Stimulated activated CD4-positive, alpha-beta T cell treated with anti-CD3 and anti-CD28 coated beads, Interleukin-15, amount 100 ng/mL, for 24 hours (primary cell): ENCODE data around the gene GALNT2.

Experiments used
- DNase-seq: peaks from one replicate; pipeline ENCODE4 v3.0.0-alpha.2; 2020

The GALNT2 gene

DNA sequence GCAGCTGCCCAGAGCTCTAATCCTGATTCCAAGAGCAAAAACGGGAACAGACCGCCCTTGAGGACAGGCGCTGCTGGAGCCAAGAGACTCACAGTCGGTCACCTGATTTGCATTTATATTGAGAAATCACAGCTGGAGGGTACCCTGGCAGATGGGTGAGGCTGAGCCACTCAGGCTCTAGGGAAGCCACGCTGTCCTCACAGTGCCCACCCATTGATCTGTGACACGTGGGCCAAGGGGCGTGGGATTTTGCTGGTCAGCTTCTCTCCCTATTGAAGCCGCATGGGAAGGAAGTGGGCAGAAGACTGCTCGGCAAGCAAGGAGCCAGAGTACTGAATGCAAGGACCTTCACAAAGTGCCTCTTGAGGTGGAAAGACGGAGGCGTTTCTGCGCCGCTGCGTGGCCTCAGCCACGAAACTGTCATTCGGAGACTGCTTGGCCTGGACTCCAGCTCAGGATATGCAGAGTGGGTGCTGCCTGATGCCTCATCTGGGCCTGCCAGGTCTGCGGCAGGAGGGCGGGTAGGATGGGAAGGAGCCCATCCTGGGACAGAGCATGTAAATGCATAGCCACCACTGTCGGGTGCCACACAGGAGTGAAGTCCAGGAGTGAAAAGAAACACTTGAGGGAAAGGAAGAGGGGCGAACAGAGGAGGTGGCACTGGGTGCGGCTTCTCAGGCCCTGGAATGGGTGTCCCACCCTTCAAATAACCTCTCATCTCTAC, 219.3 kb downstream of the GALNT2 start:
- DNase-seq, result no peak

- DNase-seq, result no peak
These were observed 219.8 kb downstream of the GALNT2 start for GRCh38 chr1:230286890-230287269.

DNA sequence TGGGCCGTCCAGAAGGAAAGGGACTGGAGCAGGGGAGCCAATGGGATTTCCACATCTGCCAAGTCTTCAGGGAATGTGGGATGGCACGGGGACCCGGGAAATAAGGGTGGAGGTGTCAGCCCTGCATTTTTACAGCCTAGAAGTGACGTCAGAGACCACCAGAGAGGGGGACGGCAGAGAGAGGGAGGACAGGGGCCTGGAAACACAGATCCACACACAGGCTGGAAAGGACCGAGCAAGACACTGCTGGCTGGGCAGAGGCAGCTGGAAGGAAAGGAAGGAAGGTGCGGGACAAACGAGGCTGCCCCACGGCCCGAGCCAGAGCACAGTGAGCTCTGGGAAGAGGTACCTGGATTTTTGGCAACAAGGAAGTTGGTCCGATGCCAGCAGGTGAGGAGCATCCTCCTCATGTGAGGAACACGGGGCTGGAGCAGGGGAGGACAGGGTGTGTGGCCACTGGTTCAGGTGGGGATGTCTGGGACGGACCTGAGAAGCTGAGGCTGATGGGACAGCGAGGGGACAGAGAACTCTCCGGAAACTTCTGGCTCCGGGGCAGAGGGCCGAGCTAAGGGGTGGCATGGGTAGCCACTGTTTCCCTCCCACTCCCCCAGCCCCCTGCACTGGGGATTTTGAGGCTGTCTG, 220.8 kb downstream of the GALNT2 start:
- no peak for DNase-seq

- no peak for DNase-seq
These were observed 221.8 kb downstream of the GALNT2 start for GRCh38 chr1:230288641-230289349.

- no peak for DNase-seq
These were observed 222.3 kb downstream of the GALNT2 start for GRCh38 chr1:230289350-230289644.

DNA sequence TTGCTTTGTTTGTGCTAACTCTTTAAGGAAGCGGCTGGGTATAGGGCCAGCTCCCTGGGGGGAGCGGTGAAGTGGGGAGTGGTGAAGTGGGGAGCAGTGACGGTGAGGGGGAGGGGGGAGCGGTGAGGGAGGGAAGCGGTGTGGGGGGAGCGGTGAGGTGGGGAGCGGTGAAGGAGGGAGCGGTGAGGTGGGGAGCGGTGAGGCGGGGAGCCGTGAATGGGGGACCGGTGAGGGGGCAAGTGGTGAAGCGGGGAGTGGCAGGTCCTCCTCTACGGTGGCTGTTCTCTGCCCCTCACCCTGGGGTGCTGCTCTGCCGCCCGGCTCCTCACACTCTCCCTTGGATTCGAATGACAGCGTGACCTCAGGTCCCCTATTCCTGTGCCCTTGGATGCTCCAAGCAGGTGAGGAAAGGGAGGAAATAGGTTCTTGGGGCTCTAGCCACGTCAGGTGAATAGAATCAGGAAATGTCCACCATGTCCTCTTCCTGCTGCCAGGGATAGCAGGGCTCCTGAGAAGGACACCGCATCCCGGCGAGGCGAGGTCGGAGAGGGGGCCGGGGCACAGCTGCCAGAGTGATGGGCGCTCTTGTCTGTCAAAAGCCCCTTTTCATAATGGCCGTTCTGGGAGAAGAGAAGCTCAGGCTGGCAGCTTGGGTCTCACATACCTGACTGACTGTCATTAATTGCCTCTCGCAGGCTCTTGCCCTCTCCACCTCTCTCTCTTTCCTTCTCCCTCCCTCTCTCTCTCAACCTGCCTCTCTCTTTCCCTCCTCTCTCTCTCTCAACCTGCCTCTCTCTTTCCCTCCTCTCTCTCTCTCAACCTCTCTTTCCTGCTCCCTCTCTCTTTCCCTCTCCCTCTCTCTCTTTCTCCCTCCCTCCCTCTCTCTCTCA, 224.9 kb downstream of the GALNT2 start:
- DNase-seq, result no peak

DNA sequence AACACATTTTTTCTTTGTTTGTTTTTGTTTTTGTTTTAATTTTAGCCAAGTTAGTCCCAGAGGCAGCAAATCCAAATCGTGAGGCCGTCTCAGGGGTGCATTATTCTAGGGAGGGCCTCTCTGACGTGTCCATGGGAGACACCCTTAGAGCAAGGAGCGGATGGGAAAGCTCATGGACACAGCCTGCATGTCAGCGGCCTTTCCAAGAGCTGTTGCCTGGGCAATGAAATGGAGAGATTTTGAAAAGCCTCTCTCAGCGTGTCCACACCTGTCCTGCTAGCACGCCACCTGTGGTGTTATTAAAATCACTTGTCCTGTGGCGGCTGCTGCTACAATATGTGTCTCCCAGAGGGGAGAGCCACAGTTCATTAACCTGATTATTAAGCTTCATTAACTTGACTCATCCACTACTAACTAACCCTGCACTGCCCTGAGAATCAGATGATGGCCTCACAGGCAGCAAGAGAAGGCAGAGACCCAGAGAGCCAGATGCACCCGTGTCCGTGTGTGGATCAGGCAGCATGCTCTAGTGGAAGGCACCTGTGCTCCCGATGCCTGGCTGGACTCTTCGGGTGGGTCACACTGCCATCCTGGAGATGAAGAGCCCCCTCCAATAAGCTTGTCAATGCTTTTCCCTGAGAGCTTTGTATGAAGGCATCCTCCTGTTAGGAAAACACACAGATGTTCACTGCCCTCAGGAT, 225.8 kb downstream of the GALNT2 start:
- DNase-seq, result no peak

GRCh38 chr1:230293390-230293700, 226.3 kb downstream of the GALNT2 start:
- DNase-seq, result no peak

DNA sequence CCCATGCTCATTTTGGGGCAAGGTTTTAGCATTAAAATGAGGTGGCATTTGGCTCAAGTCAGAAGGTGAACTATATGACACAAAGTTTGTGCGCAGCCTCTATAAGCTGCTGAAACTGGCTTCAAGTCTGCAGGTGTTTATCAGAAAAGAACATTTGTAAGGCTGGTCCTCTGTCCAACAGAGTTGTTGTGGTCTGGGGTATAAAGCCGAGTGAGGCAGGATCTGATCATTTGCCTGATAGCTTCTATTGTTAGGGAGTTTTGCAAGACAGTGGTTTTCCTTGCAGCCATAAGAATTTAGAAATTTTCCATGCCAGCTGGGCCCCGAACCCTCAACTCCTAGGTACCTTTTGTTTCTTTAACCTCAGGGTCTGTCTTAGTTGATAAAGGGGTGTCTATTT, 228.3 kb downstream of the GALNT2 start:
- DNase-seq, result no peak

DNA sequence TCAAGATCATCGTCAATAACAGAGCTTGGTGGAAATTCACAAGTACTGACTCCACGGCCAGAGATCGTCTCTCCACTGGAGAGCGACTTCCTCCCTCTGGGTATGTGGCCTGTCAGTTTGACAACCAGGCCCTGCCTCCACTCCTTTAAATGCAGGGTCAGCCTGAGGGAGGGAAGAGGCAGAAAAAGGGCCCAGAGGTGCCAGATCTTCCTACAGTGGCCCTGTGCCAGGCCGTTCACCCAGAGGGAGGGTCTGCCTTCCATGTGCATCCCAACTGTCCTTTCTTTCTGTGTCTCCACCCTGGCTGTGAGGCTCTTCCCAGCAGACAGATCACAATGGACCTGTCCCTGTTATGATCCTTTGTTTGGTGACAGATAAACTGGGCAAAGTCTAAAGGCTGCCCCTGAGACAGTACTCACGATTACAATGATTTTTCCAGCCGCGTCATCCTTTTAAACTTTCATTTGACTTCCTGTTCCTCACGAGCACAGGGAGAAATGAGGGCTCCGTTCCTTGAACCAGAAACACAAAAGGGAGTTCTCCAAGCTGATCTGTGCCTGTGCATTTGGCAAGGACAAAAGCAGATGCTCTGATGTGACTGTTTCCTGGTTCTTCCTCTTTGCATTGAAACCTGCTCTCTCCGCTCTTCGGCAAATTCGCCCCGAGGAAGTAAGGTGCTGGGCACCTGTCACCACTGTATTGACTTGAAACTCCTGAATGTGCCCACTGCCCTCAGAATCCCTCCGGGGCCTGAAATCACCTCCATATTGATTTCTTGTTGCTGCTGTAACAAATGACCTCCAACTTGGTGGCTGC, 232.4 kb downstream of the GALNT2 start:
- no peak for DNase-seq

DNA sequence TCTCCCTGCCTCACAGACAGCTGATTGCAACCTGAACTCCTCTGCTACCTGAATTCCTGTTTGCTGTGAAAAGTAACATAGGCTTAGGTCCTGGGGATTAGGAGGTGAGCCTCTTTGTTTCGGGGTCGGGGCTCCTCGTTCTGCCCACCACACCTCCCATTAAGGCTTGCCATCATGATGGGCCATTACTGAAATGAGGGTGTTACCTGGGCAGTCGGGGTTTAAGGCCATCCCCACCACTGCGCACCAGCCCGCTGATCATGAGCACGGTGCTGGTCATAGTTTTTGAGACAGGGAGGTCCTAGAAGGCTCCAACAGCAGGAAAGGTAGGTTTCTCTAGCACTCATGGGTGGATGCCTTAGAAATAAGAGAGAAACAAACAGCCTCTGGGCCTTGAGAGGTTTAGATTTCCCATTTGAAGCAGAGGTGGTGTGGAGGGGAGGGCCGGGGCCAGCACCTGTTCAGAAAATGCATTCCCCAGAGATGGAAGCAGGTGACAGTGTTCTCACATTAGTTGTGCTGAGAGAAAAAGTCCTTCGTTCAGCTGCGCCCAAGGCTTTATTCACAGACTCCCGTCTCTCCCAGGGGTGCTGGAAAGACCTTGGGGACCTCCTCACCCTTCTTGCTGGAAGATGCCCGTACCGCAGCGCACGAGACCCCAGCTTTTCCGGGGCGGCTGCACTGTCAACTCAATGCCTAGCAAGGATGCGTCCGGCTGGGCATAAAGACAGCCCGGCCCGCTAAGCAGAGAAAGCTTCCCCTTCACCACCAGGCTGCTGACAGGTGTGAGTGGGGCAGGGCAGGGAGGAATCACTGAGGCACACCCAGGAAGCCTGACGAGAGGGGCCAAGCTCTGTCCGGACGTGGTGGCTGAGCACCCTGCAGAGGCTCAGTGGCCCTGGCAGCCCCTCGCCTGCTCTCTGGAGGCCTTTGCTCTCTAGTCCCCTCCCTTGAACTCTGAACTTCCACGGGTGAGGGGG, 233.6 kb downstream of the GALNT2 start:
- no peak for DNase-seq

DNA sequence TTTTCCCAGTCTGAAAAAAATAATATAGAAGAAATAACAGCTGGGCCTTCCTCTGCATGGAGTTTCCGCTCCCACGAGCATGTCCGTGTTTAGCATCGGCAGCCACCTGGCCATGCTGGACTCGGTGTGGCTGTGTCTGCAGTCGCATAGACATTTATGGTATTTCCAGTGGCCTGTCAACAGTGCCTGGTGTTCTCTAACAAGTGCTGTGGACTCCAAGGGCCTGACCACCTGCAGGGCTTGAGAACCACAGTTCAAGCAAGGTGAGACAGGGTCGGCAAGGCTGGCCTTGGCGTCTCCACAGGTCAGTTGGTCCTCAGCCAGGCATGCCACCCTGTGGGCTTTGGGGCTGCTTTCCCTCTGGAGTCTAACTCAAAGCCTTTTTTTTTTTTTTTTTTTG, 234.3 kb downstream of the GALNT2 start:
- DNase-seq, result no peak

GRCh38 chr1:230301822-230302221, 234.8 kb downstream of the GALNT2 start:
- DNase-seq, result no peak

GRCh38 chr1:230303069-230303468, 236.0 kb downstream of the GALNT2 start:
- DNase-seq, result no peak

- no peak for DNase-seq
These were observed 236.8 kb downstream of the GALNT2 start for GRCh38 chr1:230303822-230304221.

DNA sequence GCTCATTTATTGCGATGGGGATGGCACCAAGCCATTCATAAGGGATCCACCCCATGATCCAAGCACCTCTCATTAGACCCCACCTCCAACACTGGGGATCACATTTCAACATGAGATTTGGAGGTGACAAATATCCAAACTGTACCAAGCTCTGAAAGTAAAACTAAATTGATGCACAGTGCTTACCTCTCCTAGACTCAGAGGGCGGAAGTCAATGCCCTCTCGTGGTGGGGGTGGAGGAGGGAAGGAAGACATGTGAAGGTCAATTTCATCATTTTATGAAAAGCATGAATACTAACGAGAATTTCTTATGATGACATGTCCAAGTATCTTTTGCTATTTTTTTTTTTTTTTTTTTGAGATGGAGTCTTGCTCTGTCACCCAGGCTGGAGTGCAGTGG, 239.1 kb downstream of the GALNT2 start:
- DNase-seq, result peak; percentile 42

- no peak for DNase-seq
These were observed 240.2 kb downstream of the GALNT2 start for GRCh38 chr1:230307213-230307612.

- DNase-seq, result no peak
These were observed 241.0 kb downstream of the GALNT2 start for GRCh38 chr1:230308039-230308438.

GRCh38 chr1:230308821-230309220, 241.8 kb downstream of the GALNT2 start:
- DNase-seq, result no peak

DNA sequence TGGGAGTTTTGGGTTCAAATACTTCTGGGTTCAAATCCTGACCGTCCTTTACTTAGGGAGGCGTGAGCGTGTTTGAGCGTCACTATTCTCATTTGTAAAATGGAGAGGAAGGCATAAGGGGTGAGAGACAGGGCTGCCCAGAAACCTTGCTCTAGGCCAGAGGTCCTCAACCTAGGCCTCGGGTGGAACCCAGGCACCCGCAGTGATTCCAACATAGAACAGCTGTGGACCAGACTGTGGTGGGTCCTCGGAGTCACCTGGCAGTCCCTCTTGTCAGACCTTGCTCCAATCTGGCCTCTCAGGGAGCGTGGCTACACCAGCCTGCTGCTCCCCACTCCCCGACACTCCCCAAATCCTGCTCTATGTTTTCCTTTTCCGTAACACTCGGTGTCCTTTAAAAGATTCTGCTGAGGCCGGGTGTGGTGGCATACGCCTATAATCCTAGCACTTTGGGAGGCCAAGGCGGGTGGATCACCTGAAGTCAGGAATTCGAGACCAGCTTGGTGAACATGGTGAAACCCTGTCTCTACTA, 242.7 kb downstream of the GALNT2 start:
- no peak for DNase-seq
